ENCODE data around the gene UNC13A.

DNA sequence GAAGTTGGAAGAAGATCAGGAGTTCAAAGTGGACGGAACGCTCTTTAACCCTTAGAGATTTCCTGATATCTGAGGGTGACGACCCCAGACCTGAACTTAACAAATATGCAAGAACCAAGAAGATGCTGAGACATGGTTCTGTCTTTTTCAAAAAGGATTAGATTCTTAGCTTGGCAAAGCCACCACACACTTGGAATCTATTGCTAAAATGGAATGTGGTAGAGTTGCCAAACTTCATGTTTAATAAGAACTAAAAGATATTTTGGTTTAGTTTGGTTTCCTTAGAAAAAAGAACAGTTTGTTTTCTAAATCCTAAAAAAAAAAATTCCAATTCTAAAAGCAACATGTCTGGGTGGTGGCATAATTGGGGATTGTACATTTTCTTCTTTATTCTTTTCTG is 29.5 kb downstream of the UNC13A start:
- TF ChIP-seq EZH2 (IDR thresholded peaks at IDR 0.05; ENCODE audit: borderline replicate concordance, low read depth, low read length, severe bottlenecking): no peak
- no peak for TF ChIP-seq CTCF (IDR thresholded peaks at IDR 0.05; ENCODE audit: borderline replicate concordance, extremely low read depth, low read length, poor library complexity, severe bottlenecking)
